Osteoblast (primary cell): ENCODE results near the gene GPR22. TPM values are rescaled to one million over a fixed set of nuclear protein-coding genes. Genes with fewer than 3 reads are reported as not detected.

ENCODE experiments used
- DNase-seq: peaks from one replicate; pipeline ENCODE4 v3.0.0; 2011; ENCODE audit warnings: low spot score, mixed read lengths; ENCODE audit not compliant: insufficient read length; ENCODE audit errors: missing footprints
- H2AFZ ChIP-seq: 2 replicates; pipeline ENCODE4 v1.6.0; 2011; ENCODE audit warnings: mild to moderate bottlenecking, low read length
- H3K27ac ChIP-seq: 2 replicates; pipeline ENCODE4 v1.5.1; 2011; ENCODE audit warnings: mild to moderate bottlenecking, low read depth, low read length, moderate library complexity
- H3K27me3 ChIP-seq: 2 replicates; pipeline ENCODE4 v1.6.0; 2012; ENCODE audit warnings: mild to moderate bottlenecking, control low read depth, inconsistent platforms, low read length, moderate library complexity; ENCODE audit not compliant: insufficient read depth
- H3K36me3 ChIP-seq: 2 replicates; pipeline ENCODE4 v1.5.1; 2011; ENCODE audit warnings: mild to moderate bottlenecking, low read length, control low read depth, moderate library complexity; ENCODE audit not compliant: insufficient read depth
- H3K4me1 ChIP-seq: 2 replicates; pipeline ENCODE4 v1.5.1; 2011; ENCODE audit warnings: mild to moderate bottlenecking, low read length, control low read depth, moderate library complexity; ENCODE audit not compliant: insufficient read depth
- H3K4me2 ChIP-seq: 2 replicates; pipeline ENCODE4 v1.6.0; 2011; ENCODE audit warnings: mild to moderate bottlenecking, low read length; ENCODE audit not compliant: insufficient read depth
- H3K4me3 ChIP-seq: fragments of 200-600 bp; sonication (generic); 3 replicates; pipeline ENCODE4 v1.5.1; 2012; ENCODE audit warnings: mild to moderate bottlenecking, low read length, inconsistent platforms; ENCODE audit not compliant: insufficient read depth
- H3K79me2 ChIP-seq: 2 replicates; pipeline ENCODE4 v1.6.0; 2012; ENCODE audit warnings: mild to moderate bottlenecking, low read length, control low read depth, inconsistent platforms; ENCODE audit not compliant: insufficient read depth
- H3K9me3 ChIP-seq: 2 replicates; pipeline ENCODE4 v1.5.1; 2011; ENCODE audit warnings: low read depth, low read length, control low read depth
- H4K20me1 ChIP-seq: 2 replicates; pipeline ENCODE4 v1.6.0; 2012; ENCODE audit warnings: mild to moderate bottlenecking, low read length, control low read depth; ENCODE audit not compliant: insufficient read depth
- total RNA-seq: library from RNA; depleted of rRNA; stranded (reverse); fragments of >200 nt; gene quantifications from 2 replicates; pipeline ENCODE4 v1.2.3, GENCODE V29; 2012
- TF ChIP-seq, protein P1 (sequence below): IDR thresholded peaks from 2 replicates; pipeline ENCODE4 v1.5.1; 2011; ENCODE audit warnings: mild to moderate bottlenecking, low read depth, low read length, moderate library complexity; ENCODE audit errors: extremely low read depth

Gene GPR22
- total RNA-seq, 1 donor: not detected

DNA sequence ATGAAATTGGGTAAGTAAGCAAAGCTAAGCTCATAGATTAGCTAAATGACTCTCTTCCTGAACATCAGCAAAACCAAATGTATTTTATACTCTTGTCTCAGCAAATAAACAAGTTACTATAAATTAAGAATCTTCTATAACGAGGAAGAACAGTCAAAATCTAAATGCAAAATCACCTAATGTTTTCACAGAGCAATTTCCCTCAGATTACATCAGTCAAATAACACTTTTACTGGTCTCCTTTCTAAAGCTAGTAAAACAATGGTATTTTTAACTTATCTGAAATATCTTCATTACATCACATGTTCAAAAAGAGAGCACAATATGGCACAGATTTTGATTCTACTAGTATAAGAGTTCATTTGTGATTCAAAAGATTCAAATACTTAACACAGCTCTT lies 16.5 kb upstream of the GPR22 start:
- Histone ChIP-seq H4K20me1 (peaks cover 3% of the 10 kb centered on the region), H3K79me2 (no peaks in the 10 kb centered on the region), H3K27me3 (no peaks in the 10 kb centered on the region), H3K4me2 (no peak overlapping the region), H3K4me1 (no peaks in the 10 kb centered on the region), H3K9me3 (no peaks in the 10 kb centered on the region), H3K36me3 (no peaks in the 10 kb centered on the region), H2AFZ (no peak overlapping the region), H3K4me3 (no peak overlapping the region), H3K27ac (no peak overlapping the region)
- DNase-seq: no peak
- TF ChIP-seq, protein P1, sequence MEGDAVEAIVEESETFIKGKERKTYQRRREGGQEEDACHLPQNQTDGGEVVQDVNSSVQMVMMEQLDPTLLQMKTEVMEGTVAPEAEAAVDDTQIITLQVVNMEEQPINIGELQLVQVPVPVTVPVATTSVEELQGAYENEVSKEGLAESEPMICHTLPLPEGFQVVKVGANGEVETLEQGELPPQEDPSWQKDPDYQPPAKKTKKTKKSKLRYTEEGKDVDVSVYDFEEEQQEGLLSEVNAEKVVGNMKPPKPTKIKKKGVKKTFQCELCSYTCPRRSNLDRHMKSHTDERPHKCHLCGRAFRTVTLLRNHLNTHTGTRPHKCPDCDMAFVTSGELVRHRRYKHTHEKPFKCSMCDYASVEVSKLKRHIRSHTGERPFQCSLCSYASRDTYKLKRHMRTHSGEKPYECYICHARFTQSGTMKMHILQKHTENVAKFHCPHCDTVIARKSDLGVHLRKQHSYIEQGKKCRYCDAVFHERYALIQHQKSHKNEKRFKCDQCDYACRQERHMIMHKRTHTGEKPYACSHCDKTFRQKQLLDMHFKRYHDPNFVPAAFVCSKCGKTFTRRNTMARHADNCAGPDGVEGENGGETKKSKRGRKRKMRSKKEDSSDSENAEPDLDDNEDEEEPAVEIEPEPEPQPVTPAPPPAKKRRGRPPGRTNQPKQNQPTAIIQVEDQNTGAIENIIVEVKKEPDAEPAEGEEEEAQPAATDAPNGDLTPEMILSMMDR: no peak

DNA sequence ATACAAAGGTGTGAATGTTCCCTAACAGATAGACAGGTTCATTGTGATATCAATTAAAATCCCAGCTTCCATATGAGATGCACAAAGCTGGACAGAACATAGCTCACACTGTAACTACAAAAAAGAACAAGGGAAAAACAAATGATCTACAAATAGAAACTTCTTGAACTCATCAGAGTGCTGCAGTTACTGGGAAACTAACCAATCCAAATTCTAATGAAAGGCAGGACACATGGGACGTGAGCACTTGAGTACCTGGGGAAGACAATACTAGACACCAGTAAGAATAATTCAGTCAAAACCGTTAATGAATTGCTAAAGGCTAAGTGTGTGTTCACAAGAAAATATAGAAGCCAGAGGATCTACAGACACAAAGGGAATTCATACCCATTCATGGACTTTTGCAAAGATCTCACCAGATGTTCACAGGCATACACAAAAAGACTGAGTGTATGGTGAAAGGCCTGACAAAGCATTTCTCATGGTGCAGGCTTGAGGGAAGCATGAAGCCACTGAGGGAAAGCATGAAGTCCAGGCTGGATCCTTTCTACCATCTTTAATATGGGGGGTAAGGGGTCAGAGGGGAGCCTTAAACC lies 7.8 kb upstream of the GPR22 start:
- DNase-seq: no peak
- Histone ChIP-seq H3K4me1 (peaks cover 3% of the 10 kb centered on the region), H3K4me3 (no peak overlapping the region), H3K4me2 (no peak overlapping the region), H3K36me3 (no peaks in the 10 kb centered on the region), H3K27me3 (no peaks in the 10 kb centered on the region), H3K79me2 (peaks cover 3% of the 10 kb centered on the region), H2AFZ (no peak overlapping the region), H4K20me1 (no peaks in the 10 kb centered on the region), H3K9me3 (no peaks in the 10 kb centered on the region), H3K27ac (no peak overlapping the region)
- TF ChIP-seq, protein P1: no peak

DNA sequence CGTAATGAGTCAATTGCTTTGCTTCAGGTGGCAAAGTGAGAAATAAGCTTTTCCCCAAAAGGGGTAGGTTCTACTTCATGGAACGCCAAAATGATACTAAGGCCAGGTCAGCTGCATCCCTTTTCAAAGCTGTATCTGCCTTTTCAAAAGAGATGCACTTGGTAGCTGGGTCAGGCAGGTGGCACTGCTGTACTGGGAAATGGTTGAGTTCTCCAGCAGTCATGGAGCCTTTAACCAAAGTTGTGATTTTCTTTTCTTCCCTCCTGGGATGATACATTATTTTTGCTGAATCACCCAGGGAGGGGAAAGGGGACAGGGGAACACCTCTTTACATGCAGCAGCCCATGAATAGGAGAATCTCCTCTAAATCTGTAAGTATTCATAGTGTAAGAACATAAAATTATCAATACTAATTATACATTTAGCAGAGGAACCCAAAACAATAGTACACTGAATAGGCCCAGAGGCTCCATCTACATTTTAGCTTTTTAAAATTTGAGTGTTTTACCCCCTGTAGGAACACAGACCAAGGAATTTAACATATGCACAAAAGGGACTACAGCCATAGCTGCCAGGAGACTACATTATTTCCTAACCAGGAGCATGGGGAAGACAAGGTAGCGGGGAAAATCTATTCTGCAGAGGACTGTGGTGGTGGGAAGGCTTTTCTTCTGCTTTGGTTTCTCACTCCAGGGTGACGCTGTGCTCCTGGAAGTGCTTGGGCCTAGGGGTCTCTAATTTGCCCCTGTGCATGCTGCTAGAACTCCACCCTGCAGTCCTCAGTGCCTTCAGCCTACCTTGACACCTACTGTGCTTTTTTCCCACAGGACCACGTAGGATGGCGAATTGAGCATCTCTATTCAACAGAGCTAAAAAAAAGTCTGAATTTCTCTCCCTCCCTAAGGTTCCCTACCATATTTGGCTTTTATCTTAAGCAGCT lies 6.4 kb upstream of the GPR22 start:
- DNase-seq: peak; percentile 15
- H2AFZ ChIP-seq: no peak overlapping the region
- H4K20me1 ChIP-seq: no peaks in the 10 kb centered on the region

More for the DNA sequence above, 6.4 kb upstream of the GPR22 start:
- Histone ChIP-seq H3K27ac (no peak overlapping the region), H3K79me2 (peaks cover 3% of the 10 kb centered on the region), H3K4me3 (no peak overlapping the region), H3K4me2 (no peak overlapping the region), H3K4me1 (peaks cover 3% of the 10 kb centered on the region), H3K27me3 (no peaks in the 10 kb centered on the region), H3K9me3 (no peaks in the 10 kb centered on the region), H3K36me3 (no peaks in the 10 kb centered on the region)
- TF ChIP-seq, protein P1: peak; percentile 89
